ENCODE results near the gene DNHD1.

Gene DNHD1

GRCh38 chr11:6576471-6577373, 79.6 kb downstream of the DNHD1 start:
- no peak overlapping the region for H3K27ac ChIP-seq (ENCODE audit: low read depth, low read length)
- H3K9me2 ChIP-seq (replicated peaks; ENCODE audit: control insufficient read depth, low read length) = no peaks in the 10 kb centered on the region
- no peak overlapping the region for H3K4me3 ChIP-seq (ENCODE audit: low read length)
- TF ChIP-seq EZH2phosphoT487 (IDR thresholded peaks at IDR 0.05; ENCODE audit: borderline replicate concordance, low read length) (no peak), CTCF (IDR thresholded peaks at IDR 0.05; ENCODE audit: low read depth, low read length, poor library complexity, severe bottlenecking) (no peak)
- no peaks in the 10 kb centered on the region for H3K9me3 ChIP-seq (ENCODE audit: control insufficient read depth, insufficient read depth, low read length)
- H3F3A ChIP-seq (ENCODE audit: control insufficient read depth, insufficient read depth) = 0 out of 2 replicates have a peak, but pooled peaks cover 2% of the 10 kb centered on the region
- H3K4me2 ChIP-seq (ENCODE audit: low read length) = no peak overlapping the region
- H4K20me1 ChIP-seq (ENCODE audit: control insufficient read depth, insufficient read depth, low read depth, low read length) = no peaks in the 10 kb centered on the region
- H3K4me1 ChIP-seq (ENCODE audit: control insufficient read depth, low read length) = no peaks in the 10 kb centered on the region
- no peaks in the 10 kb centered on the region for H3K27me3 ChIP-seq (ENCODE audit: control insufficient read depth, low read length)
- H3K36me3 ChIP-seq (ENCODE audit: control insufficient read depth, low read length) = 0 out of 2 replicates have a peak, but pooled peaks cover 4% of the 10 kb centered on the region
- peaks cover 4% of the 10 kb centered on the region; the same call in 1 of the 2 replicates for H3K79me2 ChIP-seq (ENCODE audit: control insufficient read depth, low read length)

GRCh38 chr11:6578134-6578533, 81.1 kb downstream of the DNHD1 start:
- H4K20me1 ChIP-seq (ENCODE audit: control insufficient read depth, insufficient read depth, low read depth, low read length) = no peaks in the 10 kb centered on the region
- H3K4me2 ChIP-seq (ENCODE audit: low read length) = no peak overlapping the region
- H3K9me3 ChIP-seq (ENCODE audit: control insufficient read depth, insufficient read depth, low read length) = no peaks in the 10 kb centered on the region; the same call in 1 of the 2 replicates
- H3K79me2 ChIP-seq (ENCODE audit: control insufficient read depth, low read length) = peaks cover 11% of the 10 kb centered on the region
- H3K4me3 ChIP-seq (ENCODE audit: low read length) = no peak overlapping the region
- no peaks in the 10 kb centered on the region for H3K27me3 ChIP-seq (ENCODE audit: control insufficient read depth, low read length)
- H3K36me3 ChIP-seq (ENCODE audit: control insufficient read depth, low read length) = 0 out of 2 replicates have a peak, but pooled peaks cover 4% of the 10 kb centered on the region
- no peaks in the 10 kb centered on the region for H3K9me2 ChIP-seq (replicated peaks; ENCODE audit: control insufficient read depth, low read length)
- H3K27ac ChIP-seq (ENCODE audit: low read depth, low read length) = no peak overlapping the region
- 0 out of 2 replicates have a peak, but pooled peaks cover 2% of the 10 kb centered on the region for H3F3A ChIP-seq (ENCODE audit: control insufficient read depth, insufficient read depth)
- no peaks in the 10 kb centered on the region for H3K4me1 ChIP-seq (ENCODE audit: control insufficient read depth, low read length)
- TF ChIP-seq CTCF (IDR thresholded peaks at IDR 0.05; ENCODE audit: low read depth, low read length, poor library complexity, severe bottlenecking) = no peak
- TF ChIP-seq EZH2phosphoT487 (IDR thresholded peaks at IDR 0.05; ENCODE audit: borderline replicate concordance, low read length) = no peak

GRCh38 chr11:6579681-6580080, 82.6 kb downstream of the DNHD1 start:
- H3F3A ChIP-seq (ENCODE audit: control insufficient read depth, insufficient read depth) = 0 out of 2 replicates have a peak, but pooled peaks cover 2% of the 10 kb centered on the region
- no peak overlapping the region for H3K27ac ChIP-seq (ENCODE audit: low read depth, low read length)
- no peaks in the 10 kb centered on the region for H3K9me2 ChIP-seq (replicated peaks; ENCODE audit: control insufficient read depth, low read length)
- TF ChIP-seq CTCF (IDR thresholded peaks at IDR 0.05; ENCODE audit: low read depth, low read length, poor library complexity, severe bottlenecking) (no peak), EZH2phosphoT487 (IDR thresholded peaks at IDR 0.05; ENCODE audit: borderline replicate concordance, low read length) (no peak)
- peaks cover 25% of the 10 kb centered on the region for H3K79me2 ChIP-seq (ENCODE audit: control insufficient read depth, low read length)
- H3K27me3 ChIP-seq (ENCODE audit: control insufficient read depth, low read length) = no peaks in the 10 kb centered on the region
- H3K4me1 ChIP-seq (ENCODE audit: control insufficient read depth, low read length) = no peaks in the 10 kb centered on the region
- no peak overlapping the region for H3K4me3 ChIP-seq (ENCODE audit: low read length)
- no peak overlapping the region for H3K4me2 ChIP-seq (ENCODE audit: low read length)
- no peaks in the 10 kb centered on the region for H4K20me1 ChIP-seq (ENCODE audit: control insufficient read depth, insufficient read depth, low read depth, low read length)
- H3K9me3 ChIP-seq (ENCODE audit: control insufficient read depth, insufficient read depth, low read length) = peaks cover 13% of the 10 kb centered on the region
- peaks cover 10% of the 10 kb centered on the region; the same call in 1 of the 2 replicates for H3K36me3 ChIP-seq (ENCODE audit: control insufficient read depth, low read length)

Measured in DOHH2 (cell line).